GM19438 (cell line): ENCODE measurements around the gene IKBKE.

ENCODE experiments used
- ATAC-seq: cut with Tn5 transposase; IDR thresholded peaks from one replicate; pipeline ENCODE4 v1.9.1; 2021; ENCODE audit warnings: low read depth; ENCODE audit not compliant: unreplicated experiment

Gene IKBKE

DNA sequence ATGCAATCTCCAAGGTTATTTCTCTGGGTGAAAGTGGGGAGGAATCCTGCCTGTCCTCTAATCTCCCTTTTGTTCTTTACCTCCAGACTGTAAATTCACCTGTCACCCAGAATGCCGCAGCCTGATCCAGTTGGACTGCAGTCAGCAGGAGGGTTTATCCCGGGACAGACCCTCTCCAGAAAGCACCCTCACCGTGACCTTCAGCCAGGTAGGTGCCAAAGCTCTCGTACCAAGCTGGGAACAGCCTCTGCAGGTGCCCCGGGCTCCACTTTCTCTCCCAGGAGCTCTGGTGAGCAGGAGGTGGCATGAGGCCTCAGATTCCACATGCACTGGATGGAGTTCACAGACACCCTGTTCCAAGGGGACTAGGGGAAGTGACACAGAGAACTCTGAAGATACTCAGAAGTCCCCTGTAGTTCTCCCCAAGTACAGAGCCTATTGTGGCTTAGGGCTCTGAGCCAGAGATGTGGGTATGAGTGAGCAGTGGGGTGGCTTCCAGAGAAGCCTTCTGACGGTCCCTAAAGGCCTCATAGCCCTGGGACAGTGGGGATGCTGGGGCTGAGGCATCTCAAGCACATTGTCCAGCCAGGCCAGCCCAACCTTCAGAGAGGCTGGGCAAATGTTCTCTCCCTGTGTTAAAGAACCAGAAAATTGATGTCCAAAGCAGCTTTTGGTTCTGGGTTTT is 68.0 kb downstream of the IKBKE start:
- ATAC-seq, result no peak

DNA sequence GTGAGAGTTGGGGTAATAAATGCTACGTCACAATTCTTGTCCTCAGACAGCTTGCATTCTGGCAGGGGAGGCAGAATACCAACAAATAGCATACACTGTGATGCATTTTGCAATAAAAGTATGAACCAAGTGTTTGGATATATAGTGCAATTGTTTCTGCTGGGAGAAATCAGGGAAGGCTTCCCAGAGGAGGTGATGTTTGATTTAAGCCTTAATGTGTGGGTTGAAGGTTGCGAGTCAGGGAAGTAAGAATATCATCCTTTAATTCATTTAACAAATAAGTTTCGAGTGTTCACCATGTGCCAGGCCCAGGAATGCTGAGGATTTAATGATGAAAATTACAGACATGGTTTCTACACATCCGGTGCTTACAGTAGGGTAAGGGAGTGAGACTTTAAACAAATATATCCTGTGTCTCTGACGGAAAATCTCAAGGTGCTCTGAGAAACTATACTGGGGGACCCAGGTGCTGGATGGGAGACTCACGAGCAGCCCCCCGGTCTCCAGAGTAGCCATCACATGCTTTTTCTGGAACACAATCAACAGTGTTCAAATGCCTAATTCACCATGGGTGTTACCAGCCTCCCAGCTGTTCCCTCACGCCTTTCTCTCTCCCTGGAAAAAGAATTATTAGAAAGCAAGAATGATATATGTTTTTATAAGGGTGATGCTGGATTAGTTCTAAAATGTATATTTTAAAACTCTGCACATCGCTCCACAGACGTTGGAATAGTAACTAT is 68.8 kb downstream of the IKBKE start:
- no peak for ATAC-seq

DNA sequence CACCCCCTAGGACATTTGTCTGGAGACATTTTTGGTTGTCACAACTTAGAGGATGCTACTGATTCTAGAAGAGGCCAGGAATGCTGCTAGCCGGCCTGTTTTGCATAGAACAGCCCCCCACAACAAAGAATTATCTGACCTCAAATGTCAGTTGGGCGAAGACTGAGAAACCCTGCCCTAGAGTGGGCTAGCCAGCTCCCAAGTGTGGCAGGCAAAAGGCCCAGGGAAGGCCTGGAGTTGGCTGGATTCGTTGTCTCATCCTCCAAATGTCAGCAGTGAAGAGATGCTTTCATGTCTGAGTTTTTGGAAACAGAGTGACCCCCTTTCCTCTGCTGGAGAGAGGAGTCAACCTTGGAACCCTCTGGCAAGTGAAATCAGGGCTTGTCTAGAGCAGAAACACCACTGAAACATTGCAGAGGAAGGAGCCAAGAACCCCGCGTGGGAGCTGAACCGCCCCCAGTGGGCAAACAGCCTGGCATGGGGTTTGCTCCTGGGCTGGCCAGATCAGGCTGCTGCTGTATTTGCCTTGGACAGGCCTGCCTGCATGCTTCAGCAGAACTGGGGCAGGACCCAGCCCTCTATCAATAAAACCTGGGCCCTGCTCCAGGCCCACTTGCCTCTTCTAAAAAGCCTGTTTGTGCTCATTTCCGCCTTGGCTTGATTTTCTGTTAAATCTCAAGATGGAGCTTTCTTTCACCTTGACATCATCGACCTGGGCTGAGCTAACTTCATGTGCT is 69.9 kb downstream of the IKBKE start:
- no peak for ATAC-seq

DNA sequence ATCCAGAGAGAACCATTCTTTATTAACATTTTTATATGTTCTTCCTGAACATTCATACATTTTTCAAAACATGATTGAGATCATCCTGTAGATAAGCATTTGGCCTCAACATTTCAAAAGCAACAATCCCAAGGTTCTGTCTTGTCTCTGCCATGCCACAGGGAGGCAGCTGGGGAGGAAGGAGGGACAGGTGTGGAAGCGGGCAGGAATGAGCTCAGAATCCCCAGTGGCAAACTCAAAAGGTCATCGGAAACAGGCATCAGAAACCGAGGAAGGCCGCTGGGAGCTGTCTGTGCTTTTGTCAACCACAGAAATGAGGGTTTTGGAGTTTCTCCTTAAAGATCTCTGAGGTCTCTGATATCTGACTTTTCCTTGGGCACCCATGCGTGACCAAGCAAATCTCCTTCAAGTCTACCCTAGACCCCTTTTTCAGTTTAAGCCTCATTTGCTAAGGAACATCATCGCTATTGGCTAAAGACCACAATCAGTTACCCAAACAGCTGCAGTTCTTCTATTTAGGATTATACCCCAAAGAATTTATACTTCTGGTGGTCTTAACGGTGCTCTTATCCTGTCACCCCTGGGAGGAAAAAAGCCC is 71.1 kb downstream of the IKBKE start:
- no peak for ATAC-seq

DNA sequence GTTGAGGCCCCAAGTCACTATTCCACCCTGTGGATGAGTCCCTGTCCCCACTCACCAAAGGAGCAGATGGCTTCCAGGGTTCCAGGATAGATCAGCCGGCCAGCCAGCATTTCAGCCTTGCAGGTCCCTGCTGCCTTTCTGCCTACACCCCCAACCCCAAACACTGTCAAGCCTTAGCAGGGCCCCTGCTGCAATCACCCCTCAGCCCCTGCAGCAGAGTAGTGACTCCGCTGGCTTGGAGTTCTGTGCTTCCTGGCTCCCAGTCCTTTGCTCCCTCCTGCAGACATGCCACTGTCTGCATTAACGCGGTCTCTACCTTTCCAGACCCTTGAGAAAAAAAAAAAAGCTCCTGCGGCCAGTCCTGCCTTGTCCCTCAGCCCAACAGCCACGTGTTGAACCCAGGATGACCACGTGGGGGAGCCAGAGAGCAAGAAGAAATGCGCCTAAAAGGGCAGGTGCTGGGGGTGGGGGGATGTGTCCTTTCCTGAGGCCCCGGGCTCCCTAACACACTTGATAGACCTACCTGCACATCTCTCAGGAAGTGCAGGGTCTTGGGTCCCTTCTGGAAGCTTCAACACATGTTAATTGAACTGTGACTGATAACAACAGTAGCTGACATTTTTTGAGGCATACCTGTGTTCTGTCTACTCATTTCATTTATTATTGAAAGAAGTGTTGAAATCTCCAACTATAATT is 74.4 kb downstream of the IKBKE start:
- ATAC-seq, result peak; percentile 90

DNA sequence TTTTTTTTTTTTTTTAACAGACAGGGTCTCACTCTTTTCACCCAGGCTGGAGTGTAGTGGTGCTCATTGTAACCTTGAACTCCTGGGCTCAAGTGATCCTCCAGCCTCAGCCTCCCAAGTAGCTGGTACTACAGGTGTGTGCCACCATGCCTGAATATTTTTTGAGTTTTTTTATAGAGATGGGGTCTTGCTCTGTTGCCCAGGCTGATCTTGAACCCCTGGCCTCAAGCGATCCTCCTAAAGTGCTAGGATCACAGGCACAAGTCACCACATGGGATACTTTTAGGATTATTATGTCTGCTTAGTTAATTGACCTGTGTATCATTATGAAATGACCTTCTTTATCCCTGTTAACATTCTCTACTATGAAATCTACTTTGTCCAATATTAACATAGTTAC is 75.1 kb downstream of the IKBKE start:
- no peak for ATAC-seq
